Keratinocyte (primary cell): ENCODE results near the gene ZNF804B.

Source experiments
- EZH2 ChIP-seq: IDR thresholded peaks from one replicate; pipeline ENCODE4 v1.6.1; 2012; ENCODE audit warnings: inconsistent platforms, mild to moderate bottlenecking, low read length, moderate library complexity
- TF ChIP-seq, protein P1 (sequence below), 3 experiments: IDR thresholded peaks in 1 of 3; conservative IDR thresholded peaks in 1 of 3; optimal IDR thresholded peaks in 1 of 3; 2 replicates in 2 of 3; 3 replicates in 1 of 3; pipeline versions ENCODE3 to v1.5.1; 2011; ENCODE audit warnings: low read length in 3 of 3, mild to moderate bottlenecking in 3 of 3, moderate library complexity in 2 of 3, control low read depth in 1 of 3, inconsistent platforms in 1 of 3; ENCODE audit not compliant: insufficient read depth in 2 of 3; ENCODE audit errors: extremely low read depth in 1 of 3

DNA sequence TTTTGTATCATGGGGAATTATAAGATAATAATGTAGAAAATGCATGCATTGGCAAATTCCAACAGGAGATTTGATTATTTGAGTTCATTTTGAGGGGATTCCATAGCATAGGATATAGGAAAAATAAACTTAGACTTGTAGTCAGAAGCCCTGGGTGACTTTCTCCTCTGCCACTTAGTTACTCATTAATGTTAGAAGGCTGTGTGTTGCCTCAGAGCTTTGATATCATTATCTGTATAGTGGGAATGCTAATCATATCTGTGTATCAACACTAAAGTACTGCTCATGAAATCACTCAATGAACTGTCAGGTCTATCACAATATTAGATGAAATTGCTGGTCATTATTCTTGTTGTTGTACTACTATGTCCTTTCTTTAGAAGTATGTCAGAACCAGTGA, 59.1 kb downstream of the ZNF804B start:
- TF ChIP-seq, protein P1, sequence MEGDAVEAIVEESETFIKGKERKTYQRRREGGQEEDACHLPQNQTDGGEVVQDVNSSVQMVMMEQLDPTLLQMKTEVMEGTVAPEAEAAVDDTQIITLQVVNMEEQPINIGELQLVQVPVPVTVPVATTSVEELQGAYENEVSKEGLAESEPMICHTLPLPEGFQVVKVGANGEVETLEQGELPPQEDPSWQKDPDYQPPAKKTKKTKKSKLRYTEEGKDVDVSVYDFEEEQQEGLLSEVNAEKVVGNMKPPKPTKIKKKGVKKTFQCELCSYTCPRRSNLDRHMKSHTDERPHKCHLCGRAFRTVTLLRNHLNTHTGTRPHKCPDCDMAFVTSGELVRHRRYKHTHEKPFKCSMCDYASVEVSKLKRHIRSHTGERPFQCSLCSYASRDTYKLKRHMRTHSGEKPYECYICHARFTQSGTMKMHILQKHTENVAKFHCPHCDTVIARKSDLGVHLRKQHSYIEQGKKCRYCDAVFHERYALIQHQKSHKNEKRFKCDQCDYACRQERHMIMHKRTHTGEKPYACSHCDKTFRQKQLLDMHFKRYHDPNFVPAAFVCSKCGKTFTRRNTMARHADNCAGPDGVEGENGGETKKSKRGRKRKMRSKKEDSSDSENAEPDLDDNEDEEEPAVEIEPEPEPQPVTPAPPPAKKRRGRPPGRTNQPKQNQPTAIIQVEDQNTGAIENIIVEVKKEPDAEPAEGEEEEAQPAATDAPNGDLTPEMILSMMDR (optimal IDR thresholded peaks at IDR 0.05 in 1 of 3, IDR thresholded peaks at IDR 0.05 in 1 of 3, conservative IDR thresholded peaks at IDR 0.05 in 1 of 3; ENCODE audit: extremely low read depth in 1 of 3, insufficient read depth in 2 of 3, low read length in 3 of 3): no peak
- no peak for TF ChIP-seq EZH2
